Right lobe of liver (tissue), 4 donors: ENCODE results near the gene SEZ6L.

Experiments used
- CTCF ChIP-seq, 4 donors: fragments of 200-600 bp in 3 of 4; fragments of 450-650 bp in 1 of 4; IDR thresholded peaks; one replicate each; pipeline versions ENCODE4 v1.5.1 to v1.8.0; 2016 to 2022; ENCODE audit warnings: antibody characterized with exemption in 4 of 4, mild to moderate bottlenecking in 2 of 4
- POLR2A ChIP-seq: fragments of 450-650 bp; IDR thresholded peaks from one replicate; pipeline ENCODE4 v1.6.1; 2017; ENCODE audit warnings: antibody characterized with exemption, mild to moderate bottlenecking
- donor health status: DM: no; HTN: no; CAD: no.
- donor health status: DM: no; HTN: no; CAD: no.
- donor health status: DM: no; HTN: yes; CAD: no.

- no peak for TF ChIP-seq CTCF (IDR thresholded peaks at IDR 0.05)
- TF ChIP-seq POLR2A, result no peak
Observed at GRCh38 chr22:26399289-26399688, 230.0 kb downstream of the SEZ6L start.
